NT2/D1 (cell line): ENCODE results near the gene KRT76.

Experiments
- DNase-seq: peaks from one replicate; pipeline ENCODE4 v3.0.0-alpha.2; 2011; ENCODE audit warnings: low read depth, low spot score
- H3K27me3 ChIP-seq: 2 replicates; pipeline ENCODE4 v1.6.0; 2011; ENCODE audit warnings: mild to moderate bottlenecking; ENCODE audit not compliant: insufficient read length, insufficient read depth
- H3K36me3 ChIP-seq: 2 replicates; pipeline ENCODE4 v1.6.1; 2011; ENCODE audit warnings: mild to moderate bottlenecking, low read length, mixed read lengths; ENCODE audit not compliant: insufficient read depth, insufficient read length
- H3K4me1 ChIP-seq: 2 replicates; pipeline ENCODE4 v1.5.1; 2011; ENCODE audit not compliant: insufficient read depth, insufficient read length
- H3K4me3 ChIP-seq: 2 replicates; pipeline ENCODE4 v1.5.1; 2011; ENCODE audit warnings: low read depth; ENCODE audit not compliant: insufficient read length
- H3K9ac ChIP-seq: 2 replicates; pipeline ENCODE4 v1.6.0; 2011; ENCODE audit warnings: low read depth; ENCODE audit not compliant: insufficient read length
- H3K9me3 ChIP-seq: 2 replicates; pipeline ENCODE4 v1.5.1; 2011; ENCODE audit warnings: mild to moderate bottlenecking, low read length; ENCODE audit not compliant: insufficient read depth
- SUZ12 ChIP-seq: IDR thresholded peaks from 2 replicates; pipeline ENCODE4 v1.6.1; 2011; ENCODE audit not compliant: insufficient read length, insufficient read depth; ENCODE audit errors: extremely low read depth
- YY1 ChIP-seq: IDR thresholded peaks from 2 replicates; pipeline ENCODE4 v1.6.1; 2011; ENCODE audit not compliant: insufficient read length, insufficient read depth
- ZNF274 ChIP-seq: IDR thresholded peaks from 2 replicates; pipeline ENCODE4 v1.6.1; 2011; ENCODE audit warnings: mild to moderate bottlenecking, low read depth, low read length

KRT76 gene

GRCh38 chr12:52721838-52722470, 55.2 kb downstream of the KRT76 start:
- TF ChIP-seq SUZ12, result no peak
- TF ChIP-seq YY1, result no peak
- TF ChIP-seq ZNF274, result no peak
- H3K36me3 ChIP-seq, result no peaks in the 10 kb centered on the region
- H3K4me1 ChIP-seq, result no peaks in the 10 kb centered on the region
- no peaks in the 10 kb centered on the region for H3K9me3 ChIP-seq
- peaks cover 8% of the 10 kb centered on the region for H3K27me3 ChIP-seq
- H3K9ac ChIP-seq, result no peak overlapping the region
- no peak overlapping the region for H3K4me3 ChIP-seq
- no peak for DNase-seq

- Histone ChIP-seq H3K36me3 (no peaks in the 10 kb centered on the region), H3K27me3 (peaks cover 20% of the 10 kb centered on the region), H3K9ac (no peak overlapping the region), H3K4me1 (no peaks in the 10 kb centered on the region), H3K9me3 (no peaks in the 10 kb centered on the region), H3K4me3 (no peak overlapping the region)
- TF ChIP-seq YY1, result no peak
- TF ChIP-seq ZNF274, result no peak
- TF ChIP-seq SUZ12, result no peak
- no peak for DNase-seq
These were observed 56.7 kb downstream of the KRT76 start for GRCh38 chr12:52720365-52720886.
